Measurements from ENCODE around the gene KRT6A. TPM values are rescaled to one million over a fixed set of nuclear protein-coding genes. Genes with fewer than 3 reads are reported as not detected.
"Not testable (repeated sequence)": the region's sequence is repeated elsewhere in the genome, so short reads cannot be mapped to it uniquely, and the experiment has no call there.

Gene KRT6A
- total and polyA plus RNA-seq, 2 donors (not counting 1 experiment from before 2014, with no cell fraction given) = not detected

- WGBS (ENCODE audit: insufficient coverage) = 75% methylated on average over 1 of the region's 4 CpGs
- H3K9me3 ChIP-seq (ENCODE audit: control extremely low read depth in 1 of 3, control insufficient read depth in 2 of 3, insufficient read depth in 1 of 3, low read length in 2 of 3) = no peaks in the 10 kb centered on the region
- H3K79me2 ChIP-seq (ENCODE audit: control insufficient read depth, insufficient read depth, low read length) = no peaks in the 10 kb centered on the region
- H2AFZ ChIP-seq (ENCODE audit: insufficient read depth, low read depth, low read length, poor library complexity, severe bottlenecking) = no peak overlapping the region
- H3K4me2 ChIP-seq (replicated peaks; ENCODE audit: low read depth, low read length, poor library complexity, severe bottlenecking) = no peak overlapping the region
- no peak overlapping the region for H3K4me3 ChIP-seq (ENCODE audit: control extremely low read depth in 1 of 5, extremely low read depth in 1 of 5, insufficient read depth in 1 of 5, low read depth in 2 of 5, low read length in 4 of 5)
- no peak overlapping the region for H3K27ac ChIP-seq (ENCODE audit: low read length in 2 of 2)
- H3K36me3 ChIP-seq (replicated peaks in 1 of 2; ENCODE audit: control extremely low read depth in 1 of 2, control insufficient read depth in 1 of 2, extremely low read depth in 1 of 2, insufficient read depth in 2 of 2, low read length in 1 of 2) = no peaks in the 10 kb centered on the region
- H3K27me3 ChIP-seq (replicated peaks in 1 of 4; ENCODE audit: control extremely low read depth in 1 of 4, control insufficient read depth in 3 of 4, insufficient read depth in 4 of 4, low read length in 3 of 4) = peaks cover 0 to 7% (median 0%) of the 10 kb centered on the region in 4 experiments
- no peaks in the 10 kb centered on the region for H4K20me1 ChIP-seq (ENCODE audit: control insufficient read depth, insufficient read depth, low read length, poor library complexity, severe bottlenecking)
- Mint-ChIP-seq H3K27me3 (peaks cover 34% of the 10 kb centered on the region), H3K4me3 (no peak overlapping the region), H3K27ac (no peak overlapping the region), H3K4me1 (no peaks in the 10 kb centered on the region), H3K9me3 (ENCODE audit: insufficient read depth) (no peaks in the 10 kb centered on the region)
- ChIA-PET POLR2A (no interaction called here), CTCF (interaction anchor here (1.3 kb wide), 1 partner anchor 12 kb away, joined by 3 read pairs; no protein-coding TSS in a partner anchor)
- H3K4me1 ChIP-seq (ENCODE audit: control insufficient read depth in 2 of 2, insufficient read depth in 2 of 2, low read length in 2 of 2) = no peaks in the 10 kb centered on the region
- DNase-seq = no peak
- TF ChIP-seq EZH2 (IDR thresholded peaks at IDR 0.05; ENCODE audit: borderline replicate concordance, insufficient read depth, low read depth, low read length, poor library complexity, severe bottlenecking) (no peak), CTCF (IDR thresholded peaks at IDR 0.05) (no peak)
- H3K9ac ChIP-seq (ENCODE audit: low read length) = no peak overlapping the region
- intact Hi-C loops (cut with micrococcal nuclease) = no loop called here
- no peak for ATAC-seq (ENCODE audit: low read depth)
Observed at GRCh38 chr12:52494518-52494917, 1.5 kb upstream of the KRT6A start.

GRCh38 chr12:52494100-52494499 is 1.0 kb upstream of the KRT6A start:
- DNase-seq (no peak), ATAC-seq (ENCODE audit: low read depth) (no peak)
- no peaks in the 10 kb centered on the region for H3K36me3 ChIP-seq (replicated peaks in 1 of 2; ENCODE audit: control extremely low read depth in 1 of 2, control insufficient read depth in 1 of 2, extremely low read depth in 1 of 2, insufficient read depth in 2 of 2, low read length in 1 of 2)
- no peak overlapping the region for H3K4me2 ChIP-seq (replicated peaks; ENCODE audit: low read depth, low read length, poor library complexity, severe bottlenecking)
- no peaks in the 10 kb centered on the region for H3K4me1 ChIP-seq (ENCODE audit: control insufficient read depth in 2 of 2, insufficient read depth in 2 of 2, low read length in 2 of 2)
- no peak overlapping the region for H2AFZ ChIP-seq (ENCODE audit: insufficient read depth, low read depth, low read length, poor library complexity, severe bottlenecking)
- no peaks in the 10 kb centered on the region for H4K20me1 ChIP-seq (ENCODE audit: control insufficient read depth, insufficient read depth, low read length, poor library complexity, severe bottlenecking)
- TF ChIP-seq EZH2 (IDR thresholded peaks at IDR 0.05; ENCODE audit: borderline replicate concordance, insufficient read depth, low read depth, low read length, poor library complexity, severe bottlenecking) = no peak
- TF ChIP-seq CTCF (IDR thresholded peaks at IDR 0.05) = no peak
- H3K79me2 ChIP-seq (ENCODE audit: control insufficient read depth, insufficient read depth, low read length) = no peaks in the 10 kb centered on the region
- no peaks in the 10 kb centered on the region for H3K9me3 ChIP-seq (ENCODE audit: control extremely low read depth in 1 of 3, control insufficient read depth in 2 of 3, insufficient read depth in 1 of 3, low read length in 2 of 3)
- H3K27ac Mint-ChIP-seq = no peak overlapping the region
- H3K9me3 Mint-ChIP-seq (ENCODE audit: insufficient read depth) = no peaks in the 10 kb centered on the region
- peaks cover 34% of the 10 kb centered on the region for H3K27me3 Mint-ChIP-seq
- intact Hi-C loops (cut with micrococcal nuclease) = no loop called here
- H3K4me3 Mint-ChIP-seq = no peak overlapping the region
- POLR2A ChIA-PET = no interaction called here
- peaks cover 0 to 5% (median 0%) of the 10 kb centered on the region in 4 experiments for H3K27me3 ChIP-seq (replicated peaks in 1 of 4; ENCODE audit: control extremely low read depth in 1 of 4, control insufficient read depth in 3 of 4, insufficient read depth in 4 of 4, low read length in 3 of 4)
- no peak overlapping the region for H3K27ac ChIP-seq (ENCODE audit: low read length in 2 of 2)
- no CpG with 5 or more reads among the region's 1 CpG for WGBS (ENCODE audit: insufficient coverage)
- no peak overlapping the region for H3K4me3 ChIP-seq (ENCODE audit: control extremely low read depth in 1 of 5, extremely low read depth in 1 of 5, insufficient read depth in 1 of 5, low read depth in 2 of 5, low read length in 4 of 5)
- CTCF ChIA-PET = interaction anchor here (1.3 kb wide), 1 partner anchor 12 kb away, joined by 3 read pairs; no protein-coding TSS in a partner anchor
- H3K4me1 Mint-ChIP-seq = no peaks in the 10 kb centered on the region
- no peak overlapping the region for H3K9ac ChIP-seq (ENCODE audit: low read length)

- H3K4me1 ChIP-seq (ENCODE audit: control insufficient read depth in 2 of 2, insufficient read depth in 2 of 2, low read length in 2 of 2); H3K79me2 ChIP-seq (ENCODE audit: control insufficient read depth, insufficient read depth, low read length); H3K4me3 ChIP-seq (ENCODE audit: control extremely low read depth in 1 of 5, extremely low read depth in 1 of 5, insufficient read depth in 1 of 5, low read depth in 2 of 5, low read length in 4 of 5); H3K27ac Mint-ChIP-seq; H3K4me3 Mint-ChIP-seq; H3K27me3 ChIP-seq (replicated peaks in 1 of 4; ENCODE audit: control extremely low read depth in 1 of 4, control insufficient read depth in 3 of 4, insufficient read depth in 4 of 4, low read length in 3 of 4); DNase-seq; H3K4me2 ChIP-seq (replicated peaks; ENCODE audit: low read depth, low read length, poor library complexity, severe bottlenecking); H3K27ac ChIP-seq (ENCODE audit: low read length in 2 of 2); CTCF ChIA-PET; H4K20me1 ChIP-seq (ENCODE audit: control insufficient read depth, insufficient read depth, low read length, poor library complexity, severe bottlenecking); H3K9me3 ChIP-seq (ENCODE audit: control extremely low read depth in 1 of 3, control insufficient read depth in 2 of 3, insufficient read depth in 1 of 3, low read length in 2 of 3); H3K9ac ChIP-seq (ENCODE audit: low read length); H3K36me3 ChIP-seq (replicated peaks in 1 of 2; ENCODE audit: control extremely low read depth in 1 of 2, control insufficient read depth in 1 of 2, extremely low read depth in 1 of 2, insufficient read depth in 2 of 2, low read length in 1 of 2); H3K9me3 Mint-ChIP-seq (ENCODE audit: insufficient read depth); H3K4me1 Mint-ChIP-seq; intact Hi-C loops (cut with micrococcal nuclease); POLR2A ChIA-PET; H2AFZ ChIP-seq (ENCODE audit: insufficient read depth, low read depth, low read length, poor library complexity, severe bottlenecking); ATAC-seq (ENCODE audit: low read depth): not testable (repeated sequence)
- WGBS (ENCODE audit: insufficient coverage) = no CpG with 5 or more reads among the region's 6 CpGs
- H3K27me3 Mint-ChIP-seq = peaks cover 35% of the 10 kb centered on the region
Observed at GRCh38 chr12:52492405-52492804, 652 bp downstream of the KRT6A start.

All from B cell (primary cell).